ENCODE measurements around the gene WDR38.

Gene WDR38, protein sequence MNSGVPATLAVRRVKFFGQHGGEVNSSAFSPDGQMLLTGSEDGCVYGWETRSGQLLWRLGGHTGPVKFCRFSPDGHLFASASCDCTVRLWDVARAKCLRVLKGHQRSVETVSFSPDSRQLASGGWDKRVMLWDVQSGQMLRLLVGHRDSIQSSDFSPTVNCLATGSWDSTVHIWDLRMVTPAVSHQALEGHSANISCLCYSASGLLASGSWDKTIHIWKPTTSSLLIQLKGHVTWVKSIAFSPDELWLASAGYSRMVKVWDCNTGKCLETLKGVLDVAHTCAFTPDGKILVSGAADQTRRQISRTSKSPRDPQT

DNA sequence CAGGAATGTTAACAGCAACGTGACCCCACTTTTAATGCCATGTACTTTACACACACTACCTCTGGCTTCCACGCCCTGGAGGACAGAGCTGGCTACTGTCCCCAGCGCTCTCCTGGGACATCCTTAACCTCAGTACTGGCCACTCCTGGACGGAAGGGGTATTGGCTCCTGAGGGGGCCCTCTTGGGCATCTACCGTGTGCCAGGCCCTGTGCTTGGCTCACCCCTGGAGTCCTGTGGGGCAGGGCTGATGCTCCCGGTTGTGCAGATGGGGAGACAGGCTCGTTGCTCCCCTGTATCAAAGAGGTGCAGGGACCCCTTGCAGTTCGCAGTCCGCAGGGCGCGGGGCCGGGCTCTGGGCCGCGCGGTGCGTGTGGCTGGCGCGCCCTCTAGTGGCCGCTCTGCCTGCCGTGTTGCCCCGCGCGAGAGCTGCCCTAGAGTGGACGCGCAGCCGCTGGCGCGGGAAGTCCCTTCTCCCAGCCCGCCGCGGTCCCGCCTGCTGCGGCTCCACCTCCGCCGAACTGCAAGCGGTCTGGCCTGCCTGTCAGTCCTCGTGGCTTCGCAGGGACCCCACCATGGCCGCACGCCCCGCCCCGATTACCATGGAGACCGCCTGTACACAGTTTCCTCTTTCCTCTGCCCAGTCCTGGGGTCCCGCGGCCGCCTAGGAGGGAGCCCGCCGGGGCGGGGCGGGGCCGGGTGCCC is at the start of gene WDR38:
Gene WDR38, plus strand, starts transcription at position 632 of the 703 bp plus-strand sequence. CDS start 72 bp downstream, outside the sequence.
- peak in 2 of 4 experiments; percentile 60 to 63 for DNase-seq (ENCODE audit: low read depth in 4 of 4, low spot score in 1 of 4)

DNA sequence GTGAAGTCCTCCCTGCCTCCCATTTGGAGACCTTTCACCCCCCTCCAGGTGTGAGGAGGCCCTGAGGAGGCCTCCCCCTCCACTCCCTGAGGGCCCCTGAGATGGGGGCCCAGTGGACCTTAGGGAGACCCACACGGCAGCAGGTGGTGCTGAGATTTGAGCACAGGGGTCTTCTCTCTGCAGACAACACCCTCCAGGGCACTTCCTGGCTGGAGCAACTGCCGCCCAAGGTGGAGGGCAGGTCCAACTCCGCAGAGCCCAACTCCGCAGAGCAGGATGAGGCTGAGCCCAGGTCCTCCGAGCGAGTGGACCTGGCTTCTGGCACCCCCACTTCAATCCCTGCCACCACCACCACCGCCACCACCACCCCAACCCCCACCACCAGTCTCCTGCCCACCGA is 49.3 kb upstream of the WDR38 start:
- no peak for DNase-seq (ENCODE audit: low read depth in 4 of 4, low spot score in 1 of 4)

DNA sequence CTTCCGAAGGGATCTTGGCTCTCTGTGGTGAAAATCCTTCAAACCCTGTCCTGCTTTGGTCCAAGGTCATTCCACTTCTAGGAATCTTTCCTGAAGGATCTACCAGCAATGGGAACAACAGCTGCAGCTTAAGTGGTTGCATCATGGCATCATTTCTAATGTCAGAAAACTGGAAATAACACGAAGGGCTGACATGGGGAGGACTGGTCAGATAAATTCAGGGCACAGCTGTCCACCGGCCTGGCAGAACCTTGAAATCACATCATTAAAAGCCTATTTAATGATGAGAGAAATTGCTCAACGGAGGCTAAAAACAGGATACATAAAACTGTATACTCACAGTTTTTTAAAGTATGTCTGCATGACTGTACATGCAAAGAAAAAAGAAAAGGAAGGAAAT is 48.1 kb upstream of the WDR38 start:
- no peak for DNase-seq (ENCODE audit: low read depth in 4 of 4, low spot score in 1 of 4)

DNA sequence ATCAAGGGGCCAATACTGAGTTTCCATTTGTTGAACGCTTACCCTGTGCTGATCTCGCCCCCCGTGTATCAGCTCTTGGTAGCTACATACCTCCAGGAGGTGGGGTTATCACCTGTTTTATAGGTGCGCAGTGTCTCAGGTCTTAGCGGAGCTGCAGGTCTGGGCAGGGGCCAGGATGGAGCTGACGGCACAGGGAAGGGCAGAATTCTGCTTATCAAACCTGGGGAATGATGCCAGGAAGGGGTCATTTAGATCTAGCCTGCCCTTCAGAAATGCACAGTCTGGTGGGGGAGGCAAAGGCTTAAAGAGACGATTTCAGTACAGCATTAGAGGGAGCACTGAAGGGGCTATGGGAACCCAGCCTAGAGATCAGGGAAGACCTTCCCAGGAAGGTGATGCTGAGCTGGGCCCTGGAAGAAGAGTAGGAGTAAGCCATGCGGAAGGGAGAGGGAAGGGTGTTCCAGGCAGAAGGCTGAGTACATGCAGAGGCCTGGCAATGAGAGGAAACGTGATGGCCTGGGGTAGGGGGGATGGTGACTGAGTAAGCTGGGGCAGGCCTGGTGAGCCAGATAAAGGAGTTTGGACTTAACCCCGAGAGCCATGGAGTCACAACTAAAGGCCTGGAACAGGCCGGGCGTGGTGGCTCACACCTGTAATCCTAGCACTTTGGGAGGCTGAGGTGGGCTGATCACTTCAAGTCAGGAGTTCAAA is 44.9 kb upstream of the WDR38 start:
- DNase-seq (ENCODE audit: low read depth in 4 of 4, low spot score in 1 of 4): no peak

DNA sequence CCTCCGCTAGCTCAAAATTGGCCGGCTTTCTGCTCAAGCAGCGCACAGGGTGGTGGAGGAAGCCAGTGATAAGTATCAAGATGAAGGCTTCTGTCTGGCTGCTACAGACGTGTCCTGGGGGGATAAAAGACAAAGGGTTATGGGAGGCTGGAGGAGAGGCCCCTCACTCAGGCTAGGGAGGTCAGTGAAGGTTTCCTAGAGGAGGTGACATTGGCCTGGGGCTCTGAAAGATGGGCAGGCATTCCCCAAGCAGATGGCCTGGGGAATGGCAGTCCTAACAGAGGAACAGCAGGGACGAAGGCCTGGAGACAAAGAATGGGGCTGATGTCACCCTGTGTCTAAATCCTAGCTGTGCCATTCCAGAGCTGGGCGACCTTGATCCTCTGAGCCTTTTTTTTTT is 44.0 kb upstream of the WDR38 start:
- DNase-seq (ENCODE audit: low read depth in 4 of 4, low spot score in 1 of 4): no peak

DNA sequence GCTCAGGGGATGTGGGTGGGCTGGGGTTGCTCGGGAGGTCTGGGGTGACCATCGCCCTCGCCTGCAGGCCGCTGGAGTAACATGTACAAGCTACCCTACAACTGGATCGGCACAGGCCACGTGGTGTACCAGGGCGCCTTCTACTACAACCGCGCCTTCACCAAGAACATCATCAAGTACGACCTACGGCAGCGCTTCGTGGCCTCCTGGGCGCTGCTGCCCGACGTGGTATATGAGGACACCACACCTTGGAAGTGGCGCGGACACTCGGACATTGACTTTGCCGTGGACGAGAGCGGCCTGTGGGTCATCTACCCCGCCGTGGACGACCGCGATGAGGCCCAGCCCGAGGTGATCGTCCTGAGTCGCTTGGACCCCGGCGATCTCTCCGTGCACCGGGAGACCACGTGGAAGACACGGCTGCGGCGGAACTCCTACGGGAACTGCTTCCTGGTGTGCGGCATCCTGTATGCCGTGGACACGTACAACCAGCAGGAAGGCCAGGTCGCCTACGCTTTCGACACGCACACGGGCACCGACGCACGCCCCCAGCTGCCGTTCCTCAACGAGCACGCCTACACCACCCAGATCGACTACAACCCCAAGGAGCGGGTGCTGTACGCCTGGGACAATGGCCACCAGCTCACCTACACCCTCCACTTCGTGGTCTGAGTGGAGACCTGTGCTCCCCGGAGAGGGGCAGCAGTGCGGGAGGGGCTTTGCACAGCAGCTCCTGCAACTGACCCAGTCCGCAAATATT is 43.3 kb upstream of the WDR38 start:
- no peak for DNase-seq (ENCODE audit: low read depth in 4 of 4, low spot score in 1 of 4)

DNA sequence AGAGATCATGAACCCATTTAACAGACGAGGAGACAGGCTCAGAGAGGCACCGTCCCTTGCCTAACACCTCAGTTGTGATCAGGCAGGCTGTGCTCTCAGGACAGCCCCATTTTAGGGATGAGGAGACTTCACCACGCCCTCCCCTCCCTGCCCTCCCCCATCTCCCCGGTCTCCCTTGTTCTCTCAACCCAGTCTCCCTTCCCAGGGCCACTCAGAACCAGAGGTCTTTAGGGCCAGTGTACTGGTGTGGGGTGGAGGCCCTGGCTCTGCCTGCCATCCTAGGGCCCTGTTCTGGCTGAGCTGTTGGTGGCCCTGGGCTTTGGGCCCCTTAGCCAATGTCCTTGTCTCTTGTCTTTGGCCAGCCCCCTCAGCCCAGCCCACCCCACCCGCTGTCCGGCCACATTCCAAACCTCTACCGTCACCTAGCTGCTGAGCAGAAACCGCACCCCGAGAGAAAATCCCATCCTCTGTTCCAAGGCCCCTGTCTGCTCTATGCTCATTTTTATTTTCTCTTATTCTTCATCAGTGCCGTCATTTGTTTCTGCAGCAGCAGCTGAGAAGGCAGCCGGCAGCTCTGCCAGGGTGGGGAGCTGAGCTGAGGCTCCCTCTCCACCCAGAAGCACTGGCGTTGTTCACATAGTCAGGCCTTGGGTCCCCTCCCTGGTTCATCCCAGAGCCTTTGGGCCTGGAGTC is 42.5 kb upstream of the WDR38 start:
- no peak for DNase-seq (ENCODE audit: low read depth in 4 of 4, low spot score in 1 of 4)

DNA sequence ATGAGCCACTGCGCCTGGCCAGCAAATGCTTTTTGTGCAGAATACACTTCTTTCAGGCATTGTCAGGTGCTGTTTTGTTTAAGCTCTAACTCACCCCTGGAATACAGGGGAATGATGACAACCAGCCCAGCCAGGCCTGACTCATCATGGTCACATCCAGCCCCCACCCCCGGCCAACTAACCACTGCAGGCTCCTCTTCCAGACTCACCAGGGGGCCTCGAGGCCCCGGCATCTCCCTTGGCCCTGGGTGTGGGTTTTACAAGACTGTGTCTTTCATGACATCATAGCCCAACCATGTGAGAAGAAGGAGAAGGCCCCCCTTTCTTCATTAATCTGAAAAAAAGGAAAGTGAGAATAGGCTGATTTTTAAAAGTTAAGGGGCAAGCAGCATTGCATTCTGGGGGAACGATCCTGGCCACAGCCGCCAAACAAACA is 40.8 kb upstream of the WDR38 start:
- DNase-seq (ENCODE audit: low read depth in 4 of 4, low spot score in 1 of 4): no peak

DNA sequence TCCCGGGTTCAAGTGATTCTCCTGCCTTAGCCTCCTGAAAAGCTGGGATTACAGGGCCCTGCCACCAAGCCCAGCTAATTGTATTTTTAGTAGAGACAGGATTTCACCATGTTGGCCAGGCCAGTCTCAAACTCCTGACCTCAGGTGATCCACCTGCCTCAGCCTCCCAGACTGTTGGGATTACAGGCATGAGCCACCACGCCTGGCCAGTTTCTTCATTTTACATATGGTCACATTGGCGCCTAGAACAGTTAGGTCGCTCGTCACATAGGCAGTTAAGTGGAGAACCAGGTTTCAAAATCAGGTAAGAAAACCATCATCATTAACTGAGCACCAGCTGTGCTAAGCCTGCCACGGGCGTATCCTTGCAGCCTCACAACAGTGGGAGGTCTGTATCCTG is 40.2 kb upstream of the WDR38 start:
- no peak for DNase-seq (ENCODE audit: low read depth in 4 of 4, low spot score in 1 of 4)

DNA sequence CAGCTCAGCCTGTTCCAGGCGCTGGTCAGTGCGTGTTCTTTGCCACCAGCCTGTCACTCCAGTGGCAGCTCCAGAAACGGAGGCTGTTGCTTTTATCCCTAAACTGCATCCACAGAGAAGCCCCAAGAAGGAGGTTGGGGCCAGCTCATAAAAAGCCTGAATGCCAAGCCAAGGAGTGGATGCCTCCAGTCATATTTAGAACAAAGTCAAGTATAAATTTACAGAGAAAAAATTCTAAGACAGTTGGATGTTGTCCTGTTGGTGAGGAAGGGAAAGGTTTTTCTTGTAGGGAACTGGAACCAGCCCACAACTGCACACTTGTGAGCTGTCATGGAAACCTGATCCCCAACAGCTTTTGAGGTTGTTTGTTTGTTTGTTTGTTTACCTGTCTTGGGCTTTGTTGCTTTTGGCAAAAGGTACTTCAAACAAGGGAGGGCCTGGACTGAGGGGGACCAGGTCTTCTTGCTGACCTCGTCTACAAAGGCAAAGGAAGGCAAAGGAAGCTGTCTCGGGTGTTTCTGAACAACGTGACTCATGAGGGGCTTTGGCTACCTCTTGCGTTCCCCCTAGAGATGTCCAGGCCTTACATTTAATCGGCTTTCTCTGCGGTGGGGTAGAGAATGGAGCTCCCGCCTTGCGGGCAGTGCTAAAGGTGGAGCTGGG is 39.6 kb upstream of the WDR38 start:
- DNase-seq (ENCODE audit: low read depth in 4 of 4, low spot score in 1 of 4): no peak

DNA sequence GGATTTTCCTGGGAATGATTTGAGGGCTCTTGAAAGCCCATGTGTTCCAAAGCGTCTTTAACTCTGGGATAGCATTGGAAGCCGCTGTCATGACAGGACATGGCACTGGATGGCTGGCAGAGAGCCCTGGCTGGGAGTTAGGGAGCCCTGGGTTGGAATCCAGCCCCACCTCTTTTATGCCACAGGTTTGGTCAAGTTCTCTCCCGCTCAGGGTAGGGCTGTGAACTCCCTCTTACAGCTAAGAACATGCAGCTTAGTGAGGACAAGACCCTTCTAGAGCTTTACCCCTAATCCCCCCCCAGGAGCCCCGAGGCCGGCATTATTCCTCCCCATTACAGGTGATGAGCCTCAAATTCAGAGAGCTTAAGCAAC is 39.1 kb upstream of the WDR38 start:
- DNase-seq (ENCODE audit: low read depth in 4 of 4, low spot score in 1 of 4): no peak

DNA sequence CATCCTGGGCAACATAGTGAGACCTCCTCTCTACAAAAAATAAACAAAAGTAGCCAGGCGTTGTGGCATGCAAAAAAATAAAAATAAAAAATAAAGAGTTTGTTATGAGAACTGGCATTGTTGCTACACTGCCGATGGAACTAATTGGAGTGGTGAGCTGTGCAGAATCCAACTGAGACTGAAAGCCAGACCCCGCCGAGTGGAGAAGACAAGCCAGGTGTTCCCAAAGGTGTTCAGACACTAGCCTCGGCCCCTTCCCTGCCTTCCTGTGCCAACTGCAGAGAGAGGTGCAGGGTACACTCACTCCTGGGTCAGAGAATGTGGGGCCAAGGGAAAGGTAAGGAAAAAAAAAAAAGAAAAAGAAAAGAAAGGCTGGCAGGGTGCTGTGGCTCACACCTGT is 37.7 kb upstream of the WDR38 start:
- no peak for DNase-seq (ENCODE audit: low read depth in 4 of 4, low spot score in 1 of 4)

DNA sequence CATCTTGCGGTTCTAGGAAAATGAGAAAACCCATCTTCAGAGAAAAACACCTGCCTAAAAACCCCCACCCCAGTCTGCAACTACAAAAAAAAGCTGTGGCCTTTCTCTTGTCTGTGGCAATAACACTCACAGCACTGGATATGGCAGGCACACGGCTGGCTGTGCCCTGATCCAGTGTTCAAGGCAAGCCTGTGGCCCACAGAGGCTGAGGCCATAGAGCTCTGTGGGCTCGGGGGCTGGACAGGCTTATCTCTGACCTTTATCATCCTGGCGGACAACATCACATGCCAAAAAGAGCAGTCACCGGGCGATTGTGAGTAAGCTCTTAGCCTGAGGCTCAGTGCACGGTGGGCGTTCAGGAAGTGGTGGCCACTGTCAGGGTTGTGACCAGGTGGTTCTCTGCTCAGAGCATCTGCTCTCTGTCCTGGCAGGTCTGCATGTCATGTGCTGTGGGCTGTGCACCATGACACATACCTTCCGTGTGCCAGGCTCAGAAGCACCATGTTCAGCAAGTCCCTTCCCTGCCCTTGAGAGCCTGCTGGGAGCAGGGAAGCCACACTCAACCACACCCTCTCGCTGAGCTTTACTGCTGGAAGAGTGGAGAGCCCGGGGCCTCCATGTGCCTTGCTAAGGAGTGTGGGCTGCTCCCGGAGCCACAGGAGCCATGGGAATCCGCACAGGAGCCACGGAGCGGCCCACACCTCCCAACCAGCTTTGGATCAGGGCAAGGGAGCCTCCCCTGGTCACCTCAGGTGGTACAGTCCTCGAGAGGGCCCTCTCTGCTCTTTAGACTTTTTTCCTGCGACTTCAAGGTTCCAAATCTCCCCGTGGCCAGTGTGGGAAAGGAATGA is 34.6 kb upstream of the WDR38 start:
- no peak for DNase-seq (ENCODE audit: low read depth in 4 of 4, low spot score in 1 of 4)

DNA sequence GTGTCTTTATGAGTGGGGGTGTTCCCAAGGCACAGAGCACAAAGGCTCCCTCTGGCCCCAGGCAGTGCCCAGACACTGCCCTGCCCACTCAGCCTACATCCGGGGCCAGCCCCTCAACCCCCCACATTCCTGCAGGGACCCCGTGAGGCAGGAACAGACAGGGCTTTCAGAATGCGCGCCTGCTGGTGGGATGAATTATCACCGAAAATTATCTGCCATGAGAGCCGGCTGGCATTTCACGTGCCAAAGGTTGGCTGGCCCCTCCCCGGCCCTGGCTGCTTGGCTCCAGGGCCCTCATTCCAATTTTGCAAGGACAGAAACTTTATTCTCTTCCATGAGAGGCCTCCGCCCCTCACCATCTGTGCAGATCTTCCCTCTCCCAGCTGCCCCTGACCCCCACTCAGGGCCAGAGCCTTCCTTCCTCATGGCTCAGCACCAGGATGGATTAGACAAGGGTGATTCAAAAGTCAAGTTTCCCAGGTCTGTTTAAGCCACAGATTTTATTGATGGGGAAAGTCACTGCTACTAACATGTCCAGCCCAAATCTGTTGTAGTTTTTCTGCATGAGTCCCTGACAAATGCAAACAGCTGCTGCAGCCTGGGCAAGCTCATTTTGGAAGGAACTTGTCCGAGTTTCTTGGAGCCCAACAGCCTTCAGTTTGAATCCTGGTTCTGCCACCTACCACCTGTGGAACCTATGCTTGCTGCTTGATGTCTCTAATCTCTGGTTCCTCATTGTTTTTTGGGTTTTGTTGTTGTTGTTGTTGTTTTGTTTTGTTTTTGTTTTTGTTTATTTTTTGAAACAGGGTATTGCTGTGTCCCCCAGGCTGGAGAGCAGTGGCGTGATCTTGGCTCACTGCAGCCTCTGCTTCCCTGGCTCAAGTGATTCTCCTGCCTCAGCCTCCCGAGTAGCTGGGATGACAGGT is 32.3 kb upstream of the WDR38 start:
- DNase-seq (ENCODE audit: low read depth in 4 of 4, low spot score in 1 of 4): no peak

DNA sequence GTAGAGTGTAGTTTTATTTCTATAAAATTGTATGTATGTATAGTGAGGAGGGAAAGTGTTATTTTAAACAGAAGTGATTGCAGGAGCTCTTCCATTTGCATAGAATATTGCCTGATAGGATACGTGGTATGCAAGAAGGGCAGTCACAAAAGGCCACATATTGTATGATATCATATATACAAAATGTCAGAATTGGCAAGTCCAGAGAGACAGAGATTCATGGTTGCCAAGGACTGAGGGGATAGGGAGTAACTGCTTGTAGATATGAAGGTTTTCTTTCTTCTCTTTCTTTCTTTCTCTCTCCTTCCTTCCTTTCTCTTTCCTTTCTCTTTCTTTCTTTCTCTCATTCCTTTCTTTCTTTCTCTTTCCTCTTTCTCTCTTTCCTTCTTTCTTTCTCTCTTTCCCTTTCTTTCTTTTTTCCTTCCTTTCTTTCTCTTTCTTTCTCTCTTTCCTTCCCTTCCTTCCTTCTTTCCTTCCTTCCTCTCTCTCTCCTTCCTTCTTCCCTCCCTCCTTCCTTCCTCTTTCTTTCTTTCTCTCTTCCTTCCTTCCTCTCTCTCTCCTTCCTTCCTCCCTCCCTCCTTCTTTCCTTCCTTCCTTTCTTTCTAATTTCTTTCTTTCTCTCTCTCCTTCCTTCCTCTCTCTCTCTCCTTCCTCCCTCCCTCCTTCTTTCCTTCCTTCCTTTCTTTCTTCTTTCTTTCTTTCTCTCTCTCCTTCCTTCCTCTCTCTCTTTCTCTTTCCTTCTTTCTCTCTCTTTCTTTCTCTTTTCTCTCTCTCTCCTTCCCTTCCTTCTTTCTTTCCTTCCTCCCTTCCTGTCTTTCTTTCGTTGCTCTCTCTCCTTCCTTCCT is 24.5 kb upstream of the WDR38 start:
- no peak for DNase-seq (ENCODE audit: low read depth in 4 of 4, low spot score in 1 of 4)

DNA sequence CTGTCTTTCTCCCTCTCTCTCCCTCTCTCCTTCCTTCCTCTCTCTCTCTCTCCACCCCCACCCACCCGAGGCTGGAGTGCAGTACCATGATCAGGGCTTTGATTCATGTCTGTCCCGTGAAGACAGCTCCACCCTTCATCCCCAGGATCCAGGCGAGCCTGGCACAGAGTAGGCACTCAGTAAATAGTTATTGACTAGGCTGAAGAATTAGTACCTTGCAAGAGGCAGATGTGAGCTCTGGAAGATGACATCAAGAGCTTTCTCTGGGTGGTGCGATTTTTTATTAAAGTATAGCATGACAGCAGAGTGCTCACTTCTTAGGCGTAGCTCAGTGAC is 24.0 kb upstream of the WDR38 start:
- DNase-seq (ENCODE audit: low read depth in 4 of 4, low spot score in 1 of 4): no peak

DNA sequence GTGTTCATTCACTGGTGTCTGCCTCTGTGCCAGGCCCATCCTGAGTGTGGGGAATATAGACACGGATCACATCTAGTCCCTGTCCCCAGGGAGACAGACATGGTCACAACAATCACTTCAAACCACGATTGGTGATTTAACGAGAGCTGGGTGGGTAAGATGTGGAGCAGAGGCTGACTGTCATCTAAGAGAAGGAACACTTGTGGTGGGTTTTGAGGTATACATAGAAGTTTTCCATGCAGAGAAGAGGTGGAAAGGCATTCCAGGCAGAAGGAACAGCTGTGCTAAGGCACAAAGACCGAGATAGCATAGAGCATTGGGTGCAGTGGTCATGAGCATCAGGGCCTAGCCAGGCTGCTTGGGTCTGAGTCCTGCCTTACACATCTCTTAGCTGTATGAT is 22.7 kb upstream of the WDR38 start:
- DNase-seq (ENCODE audit: low read depth in 4 of 4, low spot score in 1 of 4): no peak

Data from stimulated activated CD4-positive, alpha-beta T cell treated with anti-CD3 and anti-CD28 coated beads, Interleukin-1b, Interleukin-23, amount 100 ng/mL, for 24 hours (primary cell).